ENCODE measurements around the gene SRGN. TPM values are rescaled to one million over a fixed set of nuclear protein-coding genes. Genes with fewer than 3 reads are reported as not detected.
"Not testable (repeated sequence)": the region's sequence is repeated elsewhere in the genome, so short reads cannot be mapped to it uniquely, and the experiment has no call there.

The SRGN gene
- total RNA-seq, result 290 TPM
- 549 TPM for polyA plus RNA-seq
- long read RNA-seq, donor 1, transcript SRGN-201 (3 exons, 1,208 nt), result major isoform, 16 of 17 reads
- long read RNA-seq, donor 1, partial matches to known transcripts, result 0 of 17 reads
- long read RNA-seq, donor 1, other reads (novel, unspliced or antisense), result 0 of 17 reads
- long read RNA-seq, donor 2, result 0 reads
- long read RNA-seq, donor 3, transcript SRGN-201 (3 exons, 1,208 nt), result major isoform, 267 of 274 reads
- long read RNA-seq, donor 3, partial matches to known transcripts, result 5 of 274 reads
- long read RNA-seq, donor 3, other reads (novel, unspliced or antisense), result 0 of 274 reads
- long read RNA-seq, donor 4, transcript SRGN-201 (3 exons, 1,208 nt), result major isoform, 59 of 59 reads
- long read RNA-seq, donor 4, partial matches to known transcripts, result 0 of 59 reads
- long read RNA-seq, donor 4, other reads (novel, unspliced or antisense), result 0 of 59 reads
- long read RNA-seq, donor 5, transcript SRGN-201 (3 exons, 1,208 nt), result major isoform, 415 of 617 reads
- long read RNA-seq, donor 5, partial matches to known transcripts, result 201 of 617 reads
- long read RNA-seq, donor 5, other reads (novel, unspliced or antisense), result 0 of 617 reads
- long read RNA-seq, donor 6, transcript SRGN-201 (3 exons, 1,208 nt), result major isoform, 180 of 184 reads
- long read RNA-seq, donor 6, partial matches to known transcripts, result 0 of 184 reads
- long read RNA-seq, donor 6, other reads (novel, unspliced or antisense), result 0 of 184 reads
- long read RNA-seq, donor 7, transcript SRGN-201 (3 exons, 1,208 nt), result major isoform, 150 of 151 reads
- long read RNA-seq, donor 7, partial matches to known transcripts, result 0 of 151 reads
- long read RNA-seq, donor 7, other reads (novel, unspliced or antisense), result 0 of 151 reads
- long read RNA-seq, donor 8, transcript SRGN-201 (3 exons, 1,208 nt), result major isoform, 67 of 70 reads
- long read RNA-seq, donor 8, partial matches to known transcripts, result 0 of 70 reads
- long read RNA-seq, donor 8, other reads (novel, unspliced or antisense), result 0 of 70 reads
- long read RNA-seq, donor 9, transcript SRGN-201 (3 exons, 1,208 nt), result major isoform, 87 of 112 reads
- long read RNA-seq, donor 9, partial matches to known transcripts, result 25 of 112 reads
- long read RNA-seq, donor 9, other reads (novel, unspliced or antisense), result 0 of 112 reads
- long read RNA-seq, donor 10, transcript SRGN-201 (3 exons, 1,208 nt), result major isoform, 142 of 179 reads
- long read RNA-seq, donor 10, partial matches to known transcripts, result 34 of 179 reads
- long read RNA-seq, donor 10, other reads (novel, unspliced or antisense), result 0 of 179 reads

GRCh38 chr10:69087590-69088470 is at the start of gene SRGN:
Gene SRGN, plus strand, starts transcription at chr10:69088103. Its CDS starts 55 bp downstream, at chr10:69088158.
- peak; percentile 59 to 93 (median 79) for DNase-seq (ENCODE audit: low read depth in 6 of 9, low spot score in 9 of 9)
- H3K4me3 ChIP-seq (ENCODE audit: low read length in 2 of 2), result peak within 1 kb of the TSS; percentile 59 to 96
- H3K4me1 ChIP-seq (ENCODE audit: control insufficient read depth in 2 of 2, insufficient read depth in 2 of 2, low read length in 2 of 2), result peaks cover 13 to 34% of the 10 kb centered on the region in 2 donors
- WGBS, result 3% methylated on average over 10 of the region's 10 CpGs
- H3K27ac ChIP-seq (ENCODE audit: low read depth in 1 of 2, low read length in 1 of 2), result peak within 1 kb of the TSS; percentile 95 to 97
- H3K9me3 ChIP-seq (ENCODE audit: control insufficient read depth in 2 of 2, insufficient read depth in 1 of 2, low read length in 1 of 2), result no peaks in the 10 kb centered on the region
- H3K36me3 ChIP-seq (ENCODE audit: control insufficient read depth in 2 of 2, insufficient read depth in 2 of 2, low read length in 1 of 2), result no peaks in the 10 kb centered on the region
- H3K27me3 ChIP-seq (ENCODE audit: control insufficient read depth in 2 of 2, insufficient read depth in 1 of 2, low read length in 1 of 2), result no peaks in the 10 kb centered on the region

DNA sequence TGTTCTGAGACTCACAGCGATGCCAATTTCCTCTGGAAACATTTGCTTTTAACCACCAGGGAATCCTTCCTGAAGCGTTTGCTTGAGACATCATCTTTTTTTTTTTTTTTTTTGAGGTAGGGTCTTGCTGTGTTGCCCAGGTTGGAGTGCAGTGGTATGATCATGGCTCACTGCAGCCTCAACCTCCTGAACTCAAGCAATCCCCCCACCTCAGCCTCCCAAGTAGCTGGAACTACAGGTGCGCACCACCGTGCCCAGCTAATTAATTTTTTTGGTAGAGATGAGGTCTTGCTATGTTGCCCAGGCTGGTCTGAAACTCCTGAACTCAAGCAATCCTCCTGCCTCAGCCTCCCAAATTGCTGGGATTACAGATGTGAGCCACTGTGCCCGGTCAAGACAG is 47.0 kb upstream of the SRGN start:
- not testable (repeated sequence) for H3K4me3 ChIP-seq (ENCODE audit: low read length in 2 of 2); H3K27me3 ChIP-seq (ENCODE audit: control insufficient read depth in 2 of 2, insufficient read depth in 1 of 2, low read length in 1 of 2); DNase-seq (ENCODE audit: low read depth in 6 of 9, low spot score in 9 of 9); H3K9me3 ChIP-seq (ENCODE audit: control insufficient read depth in 2 of 2, insufficient read depth in 1 of 2, low read length in 1 of 2); H3K36me3 ChIP-seq (ENCODE audit: control insufficient read depth in 2 of 2, insufficient read depth in 2 of 2, low read length in 1 of 2); H3K27ac ChIP-seq (ENCODE audit: low read depth in 1 of 2, low read length in 1 of 2)
- peaks cover 0 to 17% of the 10 kb centered on the region in 2 donors for H3K4me1 ChIP-seq (ENCODE audit: control insufficient read depth in 2 of 2, insufficient read depth in 2 of 2, low read length in 2 of 2)
- 79% methylated on average over 5 of the region's 5 CpGs for WGBS

- Histone ChIP-seq H3K4me1 (ENCODE audit: control insufficient read depth in 2 of 2, insufficient read depth in 2 of 2, low read length in 2 of 2) (peaks cover 0 to 31% of the 10 kb centered on the region in 2 donors), H3K4me3 (ENCODE audit: low read length in 2 of 2) (no peak overlapping the region), H3K9me3 (ENCODE audit: control insufficient read depth in 2 of 2, insufficient read depth in 1 of 2, low read length in 1 of 2) (no peaks in the 10 kb centered on the region), H3K27me3 (ENCODE audit: control insufficient read depth in 2 of 2, insufficient read depth in 1 of 2, low read length in 1 of 2) (no peaks in the 10 kb centered on the region), H3K27ac (ENCODE audit: low read depth in 1 of 2, low read length in 1 of 2) (no peak overlapping the region), H3K36me3 (ENCODE audit: control insufficient read depth in 2 of 2, insufficient read depth in 2 of 2, low read length in 1 of 2) (no peaks in the 10 kb centered on the region)
- no peak for DNase-seq (ENCODE audit: low read depth in 6 of 9, low spot score in 9 of 9)
- 96% methylated on average over 5 of the region's 5 CpGs for WGBS
These were observed 45.5 kb upstream of the SRGN start for GRCh38 chr10:69042417-69042816.

- Histone ChIP-seq H3K36me3 (ENCODE audit: control insufficient read depth in 2 of 2, insufficient read depth in 2 of 2, low read length in 1 of 2) (no peaks in the 10 kb centered on the region), H3K27ac (ENCODE audit: low read depth in 1 of 2, low read length in 1 of 2) (no peak overlapping the region), H3K27me3 (ENCODE audit: control insufficient read depth in 2 of 2, insufficient read depth in 1 of 2, low read length in 1 of 2) (no peaks in the 10 kb centered on the region), H3K9me3 (ENCODE audit: control insufficient read depth in 2 of 2, insufficient read depth in 1 of 2, low read length in 1 of 2) (no peaks in the 10 kb centered on the region), H3K4me1 (ENCODE audit: control insufficient read depth in 2 of 2, insufficient read depth in 2 of 2, low read length in 2 of 2) (peaks cover 0 to 35% of the 10 kb centered on the region in 2 donors), H3K4me3 (ENCODE audit: low read length in 2 of 2) (no peak overlapping the region)
- no peak for DNase-seq (ENCODE audit: low read depth in 6 of 9, low spot score in 9 of 9)
- WGBS, result 98% methylated on average over 6 of the region's 6 CpGs
These were observed 45.1 kb upstream of the SRGN start for GRCh38 chr10:69042838-69043237.

DNA sequence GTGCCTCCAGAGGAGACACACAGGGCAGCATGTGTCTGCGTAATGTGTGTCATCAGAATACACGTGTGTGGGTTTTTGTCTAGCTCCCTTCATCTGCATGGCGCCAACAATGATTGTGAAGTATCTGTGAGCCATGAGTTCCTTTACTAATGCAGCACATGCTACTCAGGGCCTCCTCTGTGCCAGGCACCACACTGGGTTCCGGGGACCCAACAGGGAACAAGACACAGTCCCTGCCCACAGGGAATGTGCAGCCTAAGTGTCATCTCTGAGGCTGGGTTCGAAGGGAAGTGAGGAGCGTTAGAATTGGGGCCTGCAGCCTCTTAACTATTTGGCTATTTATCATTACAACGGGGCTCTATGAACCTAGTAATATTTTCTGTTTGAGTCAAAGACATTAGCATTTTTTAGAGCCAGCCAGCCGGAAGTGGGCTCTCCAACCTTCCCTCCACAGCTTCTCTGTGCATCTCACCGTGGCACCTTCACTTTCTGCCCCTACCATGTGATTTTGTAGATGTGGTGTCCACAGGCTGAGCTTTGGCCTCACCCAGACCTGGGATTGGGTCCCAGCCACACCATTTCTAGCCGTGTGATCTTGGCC is 43.9 kb upstream of the SRGN start:
- WGBS, result 76% methylated on average over 10 of the region's 10 CpGs
- Histone ChIP-seq H3K27me3 (ENCODE audit: control insufficient read depth in 2 of 2, insufficient read depth in 1 of 2, low read length in 1 of 2) (no peaks in the 10 kb centered on the region), H3K4me3 (ENCODE audit: low read length in 2 of 2) (no peak overlapping the region), H3K9me3 (ENCODE audit: control insufficient read depth in 2 of 2, insufficient read depth in 1 of 2, low read length in 1 of 2) (no peaks in the 10 kb centered on the region), H3K36me3 (ENCODE audit: control insufficient read depth in 2 of 2, insufficient read depth in 2 of 2, low read length in 1 of 2) (no peaks in the 10 kb centered on the region), H3K27ac (ENCODE audit: low read depth in 1 of 2, low read length in 1 of 2) (peak overlapping the region; percentile 60 to 61), H3K4me1 (ENCODE audit: control insufficient read depth in 2 of 2, insufficient read depth in 2 of 2, low read length in 2 of 2) (peaks cover 0 to 47% of the 10 kb centered on the region in 2 donors)
- peak in 1 of 9 donors; percentile 26 for DNase-seq (ENCODE audit: low read depth in 6 of 9, low spot score in 9 of 9)

- H3K27me3 ChIP-seq (ENCODE audit: control insufficient read depth in 2 of 2, insufficient read depth in 1 of 2, low read length in 1 of 2), result no peaks in the 10 kb centered on the region
- no peaks in the 10 kb centered on the region for H3K36me3 ChIP-seq (ENCODE audit: control insufficient read depth in 2 of 2, insufficient read depth in 2 of 2, low read length in 1 of 2)
- no peak for DNase-seq (ENCODE audit: low read depth in 6 of 9, low spot score in 9 of 9)
- WGBS, result 29% methylated on average over 1 of the region's 1 CpG
- no peaks in the 10 kb centered on the region for H3K9me3 ChIP-seq (ENCODE audit: control insufficient read depth in 2 of 2, insufficient read depth in 1 of 2, low read length in 1 of 2)
- peak overlapping the region; percentile 60 to 61 for H3K27ac ChIP-seq (ENCODE audit: low read depth in 1 of 2, low read length in 1 of 2)
- no peak overlapping the region for H3K4me3 ChIP-seq (ENCODE audit: low read length in 2 of 2)
- peaks cover 0 to 50% of the 10 kb centered on the region in 2 donors for H3K4me1 ChIP-seq (ENCODE audit: control insufficient read depth in 2 of 2, insufficient read depth in 2 of 2, low read length in 2 of 2)
These were observed 43.4 kb upstream of the SRGN start for GRCh38 chr10:69044546-69044945.

DNA sequence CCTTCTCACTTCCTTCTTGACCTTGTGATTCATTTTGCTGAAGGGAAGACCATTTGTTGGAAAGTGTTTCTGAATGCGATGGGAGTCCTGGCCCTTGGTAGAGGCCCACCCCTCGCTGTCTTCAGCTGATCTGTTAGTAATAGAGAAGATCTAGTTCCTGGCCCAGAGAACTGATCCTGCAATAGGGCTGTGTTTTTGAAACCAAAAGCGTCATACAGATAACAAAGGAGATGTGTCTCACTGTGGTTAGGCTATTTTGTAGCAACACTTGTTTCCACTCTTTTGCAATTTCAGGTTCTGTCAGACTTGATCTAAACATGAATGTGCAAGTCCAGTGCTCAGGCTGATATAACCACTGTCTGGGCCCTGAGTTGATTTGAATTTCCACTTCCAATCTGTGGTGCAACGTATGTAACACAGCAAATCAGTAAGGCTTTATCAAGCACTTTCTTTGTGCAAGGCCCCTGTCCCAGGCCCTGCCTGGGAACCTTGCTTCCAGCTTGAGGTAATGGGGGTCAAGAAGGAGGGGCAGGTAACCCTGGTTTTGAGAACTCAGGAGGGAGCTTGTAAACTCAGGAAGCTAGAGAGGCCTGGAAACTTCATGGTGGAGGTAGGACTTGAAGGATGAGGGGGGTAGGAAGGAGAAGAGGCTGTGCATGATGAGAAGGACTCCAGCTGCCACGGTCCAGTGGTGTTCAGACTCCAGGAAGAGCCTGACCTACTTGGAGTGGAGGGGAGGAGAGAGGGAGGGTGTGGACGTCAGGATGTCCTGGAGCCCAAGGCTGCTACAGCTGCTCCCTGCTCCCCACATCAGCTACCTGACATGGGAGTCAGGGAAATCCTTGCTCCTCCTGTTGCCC is 42.2 kb upstream of the SRGN start:
- peak in 1 of 9 donors; percentile 58 for DNase-seq (ENCODE audit: low read depth in 6 of 9, low spot score in 9 of 9)
- H3K36me3 ChIP-seq (ENCODE audit: control insufficient read depth in 2 of 2, insufficient read depth in 2 of 2, low read length in 1 of 2), result no peaks in the 10 kb centered on the region
- H3K27me3 ChIP-seq (ENCODE audit: control insufficient read depth in 2 of 2, insufficient read depth in 1 of 2, low read length in 1 of 2), result no peaks in the 10 kb centered on the region
- 89% methylated on average over 6 of the region's 6 CpGs for WGBS
- H3K9me3 ChIP-seq (ENCODE audit: control insufficient read depth in 2 of 2, insufficient read depth in 1 of 2, low read length in 1 of 2), result no peaks in the 10 kb centered on the region
- peaks cover 0 to 50% of the 10 kb centered on the region in 2 donors for H3K4me1 ChIP-seq (ENCODE audit: control insufficient read depth in 2 of 2, insufficient read depth in 2 of 2, low read length in 2 of 2)
- H3K4me3 ChIP-seq (ENCODE audit: low read length in 2 of 2), result no peak overlapping the region
- H3K27ac ChIP-seq (ENCODE audit: low read depth in 1 of 2, low read length in 1 of 2), result peak overlapping the region; percentile 74 to 89
